HepG2 (cell line): Measurements from ENCODE around the gene SAMD10. TPM values are rescaled to one million over a fixed set of nuclear protein-coding genes. Genes with fewer than 3 reads are reported as not detected.
A peak's percentile ranks its signal among the peaks of the same experiment; 100 is the strongest.

Experiments
- ARNT ChIP-seq: fragments of 450-650 bp; IDR thresholded peaks from 2 replicates; pipeline ENCODE4 v1.6.1; 2017
- ATRX ChIP-seq: sonication (generic); formaldehyde crosslinking; IDR thresholded peaks from 2 replicates; pipeline ENCODE4 v1.4.0; 2020; ENCODE audit warnings: missing genetic modification reagents, borderline replicate concordance
- FOSL2 ChIP-seq: sonication (generic); formaldehyde crosslinking; IDR thresholded peaks from 2 replicates; pipeline ENCODE4 v1.4.0; 2020; ENCODE audit warnings: missing genetic modification reagents
- GTF2F1 ChIP-seq: fragments of 150-350 bp; IDR thresholded peaks from 2 replicates; pipeline ENCODE4 v1.6.1; 2014; ENCODE audit warnings: low read length
- HES4 ChIP-seq: sonication (generic); formaldehyde crosslinking; IDR thresholded peaks from 2 replicates; pipeline ENCODE4 v1.9.0; 2021; ENCODE audit warnings: mild to moderate bottlenecking, missing genetic modification reagents, borderline replicate concordance
- KDM3A ChIP-seq: IDR thresholded peaks from 2 replicates; pipeline ENCODE4 v1.6.1; 2018; ENCODE audit warnings: low read depth, missing compliant biosample characterization
- MIER3 ChIP-seq: IDR thresholded peaks from 2 replicates; pipeline ENCODE4 v1.6.1; 2016; ENCODE audit warnings: missing compliant biosample characterization, borderline replicate concordance
- NCOA1 ChIP-seq: sonication (generic); formaldehyde crosslinking; IDR thresholded peaks from 2 replicates; pipeline ENCODE4 v1.9.0; 2021; ENCODE audit warnings: missing genetic modification reagents
- NR2F6 ChIP-seq, 2 experiments: IDR thresholded peaks; 2 replicates each; pipeline ENCODE4 v1.6.1; 2016; ENCODE audit warnings: antibody characterized with exemption in 1 of 2, mild to moderate bottlenecking in 1 of 2
- PAF1 ChIP-seq: IDR thresholded peaks from 2 replicates; pipeline ENCODE4 v1.6.1; 2016; ENCODE audit warnings: missing genetic modification reagents, missing compliant biosample characterization
- POGZ ChIP-seq: sonication (generic); formaldehyde crosslinking; IDR thresholded peaks from 2 replicates; pipeline ENCODE4 v1.4.0; 2020; ENCODE audit warnings: mild to moderate bottlenecking, missing genetic modification reagents
- RFXANK ChIP-seq: IDR thresholded peaks from 2 replicates; pipeline ENCODE4 v1.6.1; 2016
- SMAD1 ChIP-seq: sonication (generic); formaldehyde crosslinking; IDR thresholded peaks from 2 replicates; pipeline ENCODE4 v1.4.0; 2020; ENCODE audit warnings: missing genetic modification reagents, low read depth, mild to moderate bottlenecking, borderline replicate concordance
- ZFYVE20 ChIP-seq: sonication (generic); formaldehyde crosslinking; IDR thresholded peaks from 2 replicates; pipeline ENCODE4 v1.8.0; 2023; ENCODE audit warnings: low read depth, mild to moderate bottlenecking, moderate library complexity, missing genetic modification reagents, borderline replicate concordance
- ZNF720 ChIP-seq: sonication (generic); formaldehyde crosslinking; IDR thresholded peaks from 2 replicates; pipeline ENCODE4 v1.4.0; 2020; ENCODE audit warnings: missing genetic modification reagents
- ZNF781 ChIP-seq: sonication (generic); formaldehyde crosslinking; IDR thresholded peaks from 2 replicates; pipeline ENCODE4 v1.5.1; 2020; ENCODE audit warnings: borderline replicate concordance, mild to moderate bottlenecking, missing genetic modification reagents; ENCODE audit errors: not compliant biosample characterization
- polyA plus RNA-seq, 8 experiments: library from polyadenylated mRNA; depleted of rRNA in 3 of 8; stranded (reverse) in 7 of 8; unstranded in 1 of 8; fragments of >200 nt; fragmentation: Illumina TruSeq in 4 of 8; extraction: Trizol in 4 of 8; gene quantifications; 2 replicates each; pipeline versions ENCODE4 v1.2.1 to v1.2.3, GENCODE V29; 2011 to 2016; ENCODE audit warnings: low read depth in 4 of 8, missing spikeins in 1 of 8, mixed read lengths in 1 of 8; ENCODE audit not compliant: insufficient read depth in 1 of 8
- total RNA-seq, 5 experiments: library from RNA; depleted of rRNA; stranded (reverse); fragments of >200 nt; fragmentation: Illumina TruSeq; extraction: Trizol; gene quantifications; 2 replicates each; pipeline ENCODE4 v1.2.3, GENCODE V29; 2016; ENCODE audit warnings: low read depth in 1 of 5
- TF ChIP-seq, protein P1 (sequence below), 2 experiments: sonication (generic) in 1 of 2; formaldehyde crosslinking in 1 of 2; IDR thresholded peaks; 2 replicates each; pipeline versions ENCODE4 v1.4.0 to v1.6.1; 2016 to 2020; ENCODE audit warnings: borderline replicate concordance in 1 of 2, low read depth in 1 of 2, mild to moderate bottlenecking in 1 of 2, missing genetic modification reagents in 1 of 2
- TF ChIP-seq, protein P2 (sequence below): fragments of 450-650 bp; IDR thresholded peaks from 2 replicates; pipeline ENCODE4 v1.6.1; 2016
- TF ChIP-seq, protein P3 (sequence below): sonication (generic); formaldehyde crosslinking; IDR thresholded peaks from 2 replicates; pipeline ENCODE4 v1.8.1; 2022; ENCODE audit warnings: mild to moderate bottlenecking, missing genetic modification reagents
- TF ChIP-seq, protein P4 (sequence below): sonication (generic); formaldehyde crosslinking; IDR thresholded peaks from 2 replicates; pipeline ENCODE4 v1.4.0; 2020; ENCODE audit warnings: mild to moderate bottlenecking, low read depth, missing genetic modification reagents

SAMD10 gene
- total and polyA plus RNA-seq, 2 of the 13 experiments (the other 11 are each of a cell fraction or from before 2014, with no cell fraction given) = 6.1 to 11.0 TPM

DNA sequence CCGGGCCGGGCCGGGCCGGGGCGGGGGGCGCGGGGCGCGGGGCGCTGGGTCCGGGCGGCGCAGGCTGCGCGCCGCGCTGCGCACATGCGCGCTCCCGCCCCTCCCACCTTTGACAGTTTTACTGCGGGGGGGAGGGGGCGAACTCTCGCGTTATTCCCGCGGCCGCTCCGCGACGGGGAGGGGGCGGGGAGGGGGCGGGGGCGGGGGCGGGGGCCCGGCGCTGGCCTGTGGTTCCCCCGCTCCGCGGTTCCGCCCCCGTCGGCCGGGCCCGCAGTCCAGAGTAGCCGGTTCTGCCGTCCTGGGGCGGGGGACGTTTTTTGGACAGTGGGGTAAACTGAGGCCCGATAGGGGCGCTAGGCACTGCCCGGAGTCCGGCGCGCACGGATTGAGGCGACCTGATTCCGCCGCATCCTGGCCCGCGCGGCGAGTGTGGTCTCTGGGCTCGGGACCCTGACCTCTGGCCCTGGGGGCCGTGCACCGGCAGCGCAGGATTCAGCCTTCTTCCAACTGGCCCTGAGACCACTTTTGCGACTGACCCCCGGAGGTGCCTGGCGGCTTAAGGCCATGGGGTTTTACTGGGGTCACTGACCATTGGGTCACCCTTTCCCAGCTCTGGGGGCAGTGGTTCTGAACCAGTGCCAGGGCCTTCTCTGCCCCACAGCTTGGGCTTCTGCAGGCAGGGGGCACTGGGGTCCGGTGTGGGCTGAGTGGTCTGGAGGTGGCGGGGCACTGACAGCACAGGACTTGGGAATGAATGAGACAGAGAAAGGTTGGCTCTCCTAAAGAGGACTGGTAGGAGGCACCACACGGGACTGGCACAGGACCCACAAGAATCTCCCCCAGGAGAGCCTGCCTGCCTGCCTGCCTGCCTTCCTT, 9.4 kb downstream of the SAMD10 start, which contains the start of gene ZNF512B (continued):
- TF ChIP-seq, protein P1, sequence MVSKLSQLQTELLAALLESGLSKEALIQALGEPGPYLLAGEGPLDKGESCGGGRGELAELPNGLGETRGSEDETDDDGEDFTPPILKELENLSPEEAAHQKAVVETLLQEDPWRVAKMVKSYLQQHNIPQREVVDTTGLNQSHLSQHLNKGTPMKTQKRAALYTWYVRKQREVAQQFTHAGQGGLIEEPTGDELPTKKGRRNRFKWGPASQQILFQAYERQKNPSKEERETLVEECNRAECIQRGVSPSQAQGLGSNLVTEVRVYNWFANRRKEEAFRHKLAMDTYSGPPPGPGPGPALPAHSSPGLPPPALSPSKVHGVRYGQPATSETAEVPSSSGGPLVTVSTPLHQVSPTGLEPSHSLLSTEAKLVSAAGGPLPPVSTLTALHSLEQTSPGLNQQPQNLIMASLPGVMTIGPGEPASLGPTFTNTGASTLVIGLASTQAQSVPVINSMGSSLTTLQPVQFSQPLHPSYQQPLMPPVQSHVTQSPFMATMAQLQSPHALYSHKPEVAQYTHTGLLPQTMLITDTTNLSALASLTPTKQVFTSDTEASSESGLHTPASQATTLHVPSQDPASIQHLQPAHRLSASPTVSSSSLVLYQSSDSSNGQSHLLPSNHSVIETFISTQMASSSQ (IDR thresholded peaks at IDR 0.05; ENCODE audit: low read depth) = no peak
- TF ChIP-seq, protein P1 (CRISPR knock-in tag; IDR thresholded peaks at IDR 0.05; ENCODE audit: borderline replicate concordance) = 0 out of 2 replicates have a peak, but pooled peaks have one; percentile 32
- no peak for TF ChIP-seq ZFYVE20 (CRISPR knock-in tag)
- TF ChIP-seq, protein P2, sequence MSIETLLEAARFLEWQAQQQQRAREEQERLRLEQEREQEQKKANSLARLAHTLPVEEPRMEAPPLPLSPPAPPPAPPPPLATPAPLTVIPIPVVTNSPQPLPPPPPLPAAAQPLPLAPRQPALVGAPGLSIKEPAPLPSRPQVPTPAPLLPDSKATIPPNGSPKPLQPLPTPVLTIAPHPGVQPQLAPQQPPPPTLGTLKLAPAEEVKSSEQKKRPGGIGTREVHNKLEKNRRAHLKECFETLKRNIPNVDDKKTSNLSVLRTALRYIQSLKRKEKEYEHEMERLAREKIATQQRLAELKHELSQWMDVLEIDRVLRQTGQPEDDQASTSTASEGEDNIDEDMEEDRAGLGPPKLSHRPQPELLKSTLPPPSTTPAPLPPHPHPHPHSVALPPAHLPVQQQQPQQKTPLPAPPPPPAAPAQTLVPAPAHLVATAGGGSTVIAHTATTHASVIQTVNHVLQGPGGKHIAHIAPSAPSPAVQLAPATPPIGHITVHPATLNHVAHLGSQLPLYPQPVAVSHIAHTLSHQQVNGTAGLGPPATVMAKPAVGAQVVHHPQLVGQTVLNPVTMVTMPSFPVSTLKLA = no peak
- TF ChIP-seq ZNF781 (CRISPR knock-in tag) = no peak
- peak; percentile 86; the same call in 1 of the 2 replicates for TF ChIP-seq HES4 (CRISPR knock-in tag)
- TF ChIP-seq KDM3A (CRISPR knock-in tag) = no peak
- no peak for TF ChIP-seq GTF2F1
- no peak; the same call in 1 of the 2 replicates for TF ChIP-seq FOSL2
- no peak for TF ChIP-seq NCOA1 (CRISPR knock-in tag)
- no peak; the same call in 1 of the 2 replicates for TF ChIP-seq MIER3
- no peak for TF ChIP-seq RFXANK (CRISPR knock-in tag)
- no peak for TF ChIP-seq ATRX
- TF ChIP-seq, protein P3, sequence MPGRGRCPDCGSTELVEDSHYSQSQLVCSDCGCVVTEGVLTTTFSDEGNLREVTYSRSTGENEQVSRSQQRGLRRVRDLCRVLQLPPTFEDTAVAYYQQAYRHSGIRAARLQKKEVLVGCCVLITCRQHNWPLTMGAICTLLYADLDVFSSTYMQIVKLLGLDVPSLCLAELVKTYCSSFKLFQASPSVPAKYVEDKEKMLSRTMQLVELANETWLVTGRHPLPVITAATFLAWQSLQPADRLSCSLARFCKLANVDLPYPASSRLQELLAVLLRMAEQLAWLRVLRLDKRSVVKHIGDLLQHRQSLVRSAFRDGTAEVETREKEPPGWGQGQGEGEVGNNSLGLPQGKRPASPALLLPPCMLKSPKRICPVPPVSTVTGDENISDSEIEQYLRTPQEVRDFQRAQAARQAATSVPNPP (CRISPR knock-in tag) = no peak
- TF ChIP-seq SMAD1 = peak; percentile 62; the same call in 1 of the 2 replicates
- no peak for TF ChIP-seq ZNF720 (CRISPR knock-in tag)
- TF ChIP-seq, protein P4, sequence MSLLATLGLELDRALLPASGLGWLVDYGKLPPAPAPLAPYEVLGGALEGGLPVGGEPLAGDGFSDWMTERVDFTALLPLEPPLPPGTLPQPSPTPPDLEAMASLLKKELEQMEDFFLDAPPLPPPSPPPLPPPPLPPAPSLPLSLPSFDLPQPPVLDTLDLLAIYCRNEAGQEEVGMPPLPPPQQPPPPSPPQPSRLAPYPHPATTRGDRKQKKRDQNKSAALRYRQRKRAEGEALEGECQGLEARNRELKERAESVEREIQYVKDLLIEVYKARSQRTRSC = no peak
- TF ChIP-seq PAF1 = no peak
- peak; percentile 77 for TF ChIP-seq NR2F6 (IDR thresholded peaks at IDR 0.05)
- TF ChIP-seq NR2F6 (CRISPR knock-in tag; IDR thresholded peaks at IDR 0.05) = peak; percentile 77
- no peak for TF ChIP-seq POGZ
- TF ChIP-seq ARNT = no peak
